Stimulated activated memory B cell treated with anti-CD40 and anti-IgM and Interleukin-4, amounts not matched to agents 10 μg/mL and 1 μg/mL and 100 μg/mL, for 72 hours (primary cell): ENCODE measurements around the gene KLHDC4.

Experiments
- ATAC-seq: fragments of 150-1000 bp; cut with Tn5 transposase; 2 replicates; pipeline ENCODE4 v1.10.0; 2021
- H3K27ac Mint-ChIP-seq: one replicate; pipeline ENCODE4 v1.8.0; 2022; ENCODE audit warnings: mild to moderate bottlenecking, mixed read lengths
- H3K27me3 Mint-ChIP-seq: one replicate; pipeline ENCODE4 v1.8.0; 2022; ENCODE audit warnings: mixed read lengths
- H3K36me3 Mint-ChIP-seq: one replicate; pipeline ENCODE4 v1.8.0; 2022; ENCODE audit warnings: mixed read lengths
- H3K4me1 Mint-ChIP-seq: one replicate; pipeline ENCODE4 v1.8.0; 2022; ENCODE audit warnings: mixed read lengths
- H3K4me3 Mint-ChIP-seq: one replicate; pipeline ENCODE4 v1.8.0; 2022; ENCODE audit warnings: mild to moderate bottlenecking, moderate library complexity, mixed read lengths
- H3K9me3 Mint-ChIP-seq: one replicate; pipeline ENCODE4 v1.8.0; 2022; ENCODE audit warnings: mixed read lengths

The KLHDC4 gene

DNA sequence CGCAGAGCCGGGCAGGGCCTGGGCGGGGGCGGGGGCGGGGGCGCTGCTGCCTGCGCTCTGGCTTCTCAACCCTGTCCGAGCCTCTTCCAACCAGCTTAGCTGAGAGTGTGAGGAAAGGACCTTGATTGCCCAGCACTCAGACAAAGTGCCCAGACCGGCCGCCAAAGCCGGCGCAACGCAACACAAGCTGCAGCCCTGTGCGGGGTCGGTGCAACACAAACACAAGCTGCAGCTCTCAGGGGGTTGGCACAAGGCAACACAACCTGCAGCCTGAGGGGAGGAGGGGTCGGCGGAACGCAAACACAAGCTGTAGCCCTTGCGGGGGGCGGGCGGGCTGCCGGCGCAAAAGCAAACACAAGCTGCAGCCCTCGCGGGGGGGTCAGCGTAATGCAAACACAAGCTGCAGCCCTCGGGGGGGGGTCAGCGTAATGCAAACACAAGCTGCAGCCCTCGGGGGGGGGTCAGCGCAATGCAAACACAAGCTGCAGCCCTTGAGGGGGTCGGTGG is 60.0 kb downstream of the KLHDC4 start:
- Mint-ChIP-seq H3K4me3 (no peak overlapping the region), H3K27ac (no peak overlapping the region), H3K36me3 (peaks cover 49% of the 10 kb centered on the region), H3K9me3 (no peaks in the 10 kb centered on the region), H3K4me1 (peaks cover 33% of the 10 kb centered on the region), H3K27me3 (no peaks in the 10 kb centered on the region)
- no peak for ATAC-seq

- H3K27ac Mint-ChIP-seq, result peak overlapping the region; percentile 86
- no peak overlapping the region for H3K4me3 Mint-ChIP-seq
- peaks cover 43% of the 10 kb centered on the region for H3K4me1 Mint-ChIP-seq
- H3K36me3 Mint-ChIP-seq, result peaks cover 44% of the 10 kb centered on the region
- no peaks in the 10 kb centered on the region for H3K9me3 Mint-ChIP-seq
- no peak for ATAC-seq
- no peaks in the 10 kb centered on the region for H3K27me3 Mint-ChIP-seq
Observed at GRCh38 chr16:87704754-87705353, 60.9 kb downstream of the KLHDC4 start.

- no peaks in the 10 kb centered on the region for H3K9me3 Mint-ChIP-seq
- H3K27ac Mint-ChIP-seq, result peak overlapping the region; percentile 86
- ATAC-seq, result no peak
- no peak overlapping the region for H3K4me3 Mint-ChIP-seq
- H3K4me1 Mint-ChIP-seq, result peaks cover 52% of the 10 kb centered on the region
- H3K36me3 Mint-ChIP-seq, result peaks cover 42% of the 10 kb centered on the region
- H3K27me3 Mint-ChIP-seq, result no peaks in the 10 kb centered on the region
Observed at GRCh38 chr16:87703835-87704375, 61.9 kb downstream of the KLHDC4 start.

- H3K27ac Mint-ChIP-seq, result peak overlapping the region; percentile 86
- no peak for ATAC-seq
- peaks cover 33% of the 10 kb centered on the region for H3K36me3 Mint-ChIP-seq
- H3K4me1 Mint-ChIP-seq, result peaks cover 60% of the 10 kb centered on the region
- H3K27me3 Mint-ChIP-seq, result no peaks in the 10 kb centered on the region
- no peak overlapping the region for H3K4me3 Mint-ChIP-seq
- H3K9me3 Mint-ChIP-seq, result no peaks in the 10 kb centered on the region
Observed at GRCh38 chr16:87703071-87703470, 62.7 kb downstream of the KLHDC4 start.

DNA sequence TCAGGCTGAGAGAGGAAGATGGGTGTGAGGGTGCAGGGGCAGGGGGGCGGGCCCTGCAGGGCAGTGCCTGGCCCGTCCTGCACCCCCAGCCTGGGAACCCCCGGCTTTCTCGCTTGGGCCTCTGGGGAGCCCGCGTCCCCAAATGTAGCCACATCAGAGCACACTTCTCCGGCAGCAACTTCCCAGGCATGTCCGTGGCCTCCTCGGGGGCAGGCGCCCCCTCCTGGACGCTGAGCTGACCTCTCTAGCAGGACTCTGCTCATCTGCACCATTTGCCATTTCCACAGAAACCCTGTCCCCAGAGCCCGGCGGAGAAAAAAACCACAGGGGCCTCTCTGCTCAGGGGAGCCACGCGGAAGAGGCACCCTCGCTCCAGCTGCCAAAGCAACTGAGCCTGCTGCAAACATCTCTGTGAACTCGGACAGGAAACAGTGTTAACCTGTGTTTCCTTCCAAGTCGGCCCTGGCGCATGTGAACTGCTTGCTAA is 63.4 kb downstream of the KLHDC4 start:
- no peaks in the 10 kb centered on the region for H3K9me3 Mint-ChIP-seq
- H3K27ac Mint-ChIP-seq, result peak overlapping the region; percentile 86
- ATAC-seq, result peak; percentile 82
- H3K4me3 Mint-ChIP-seq, result peak overlapping the region; percentile 65
- H3K4me1 Mint-ChIP-seq, result peaks cover 67% of the 10 kb centered on the region
- no peaks in the 10 kb centered on the region for H3K27me3 Mint-ChIP-seq
- peaks cover 32% of the 10 kb centered on the region for H3K36me3 Mint-ChIP-seq

DNA sequence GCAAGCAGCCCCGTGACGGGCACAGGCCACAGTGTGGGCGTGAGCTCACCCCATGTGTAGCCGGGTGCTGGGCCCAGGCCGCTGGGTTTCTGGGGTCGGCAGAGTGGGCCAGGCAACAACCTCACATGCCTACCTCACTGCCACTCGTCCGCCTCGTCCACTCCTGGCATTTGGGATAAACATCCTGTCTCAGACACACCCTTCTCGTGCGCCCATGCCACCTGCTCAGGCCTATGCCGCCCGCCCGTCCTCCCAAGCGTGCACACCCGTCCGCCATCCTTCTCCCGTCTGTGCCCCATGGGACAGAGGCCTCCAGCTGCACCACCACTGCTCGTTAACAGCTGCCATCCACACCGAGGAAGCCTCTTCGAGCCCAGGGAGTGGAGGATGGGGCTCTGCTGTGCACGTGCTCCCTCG is 64.3 kb downstream of the KLHDC4 start:
- H3K36me3 Mint-ChIP-seq, result peaks cover 32% of the 10 kb centered on the region

GRCh38 chr16:87701078-87701460 is 64.7 kb downstream of the KLHDC4 start:
- H3K4me3 Mint-ChIP-seq, result peak overlapping the region; percentile 65

More for the DNA sequence above, 64.3 kb downstream of the KLHDC4 start:
- peaks cover 69% of the 10 kb centered on the region for H3K4me1 Mint-ChIP-seq
- peak overlapping the region; percentile 86 for H3K27ac Mint-ChIP-seq
- H3K27me3 Mint-ChIP-seq, result no peaks in the 10 kb centered on the region
- ATAC-seq, result peak; percentile 79
- H3K4me3 Mint-ChIP-seq, result peak overlapping the region; percentile 65
- no peaks in the 10 kb centered on the region for H3K9me3 Mint-ChIP-seq

DNA sequence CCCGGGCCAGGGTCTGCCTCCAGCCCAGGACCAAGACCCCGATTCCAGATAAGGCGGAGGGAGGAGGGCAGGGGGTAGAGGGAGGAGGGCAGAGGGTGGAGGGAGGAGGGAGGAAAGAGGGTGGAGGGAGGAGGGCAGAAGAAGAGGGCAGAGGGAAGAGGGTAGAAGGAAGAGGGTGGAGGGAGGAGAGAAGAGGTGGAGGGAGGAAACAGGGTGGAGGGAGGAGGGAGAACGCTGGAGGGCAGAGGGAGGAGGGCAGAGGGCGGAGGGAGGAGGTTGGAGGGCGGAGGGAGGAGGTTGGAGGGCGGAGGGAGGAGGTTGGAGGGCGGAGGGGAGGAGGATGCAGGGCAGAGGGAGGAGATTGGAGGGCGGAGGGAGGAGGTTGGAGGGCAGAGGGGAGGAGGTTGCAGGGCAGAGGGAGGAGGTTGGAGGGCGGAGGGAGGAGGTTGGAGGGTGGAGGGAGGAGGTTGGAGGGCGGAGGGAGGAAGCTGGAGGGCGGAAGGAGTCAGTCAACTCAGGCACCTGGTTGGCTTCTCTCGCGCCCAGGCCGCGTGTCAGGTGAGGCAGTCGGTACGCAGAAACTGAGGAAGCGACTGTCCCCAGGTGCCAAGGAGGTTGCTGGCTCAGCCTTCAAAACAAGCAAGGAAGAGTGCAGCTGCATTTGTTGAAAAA is 65.2 kb downstream of the KLHDC4 start:
- Mint-ChIP-seq H3K4me1 (peaks cover 69% of the 10 kb centered on the region), H3K27me3 (no peaks in the 10 kb centered on the region), H3K4me3 (peak overlapping the region; percentile 54), H3K9me3 (no peaks in the 10 kb centered on the region), H3K27ac (peak overlapping the region; percentile 86), H3K36me3 (peaks cover 42% of the 10 kb centered on the region)
- ATAC-seq, result no peak

More at GRCh38 chr16:87701078-87701460, 64.7 kb downstream of the KLHDC4 start:
- H3K36me3 Mint-ChIP-seq, result peaks cover 36% of the 10 kb centered on the region
- no peaks in the 10 kb centered on the region for H3K9me3 Mint-ChIP-seq
- ATAC-seq, result peak; percentile 24
- peak overlapping the region; percentile 86 for H3K27ac Mint-ChIP-seq
- no peaks in the 10 kb centered on the region for H3K27me3 Mint-ChIP-seq
- H3K4me1 Mint-ChIP-seq, result peaks cover 69% of the 10 kb centered on the region

GRCh38 chr16:87698676-87699199 is 67.0 kb downstream of the KLHDC4 start:
- no peaks in the 10 kb centered on the region for H3K27me3 Mint-ChIP-seq
- H3K27ac Mint-ChIP-seq, result peak overlapping the region; percentile 86
- peak overlapping the region; percentile 49 for H3K4me3 Mint-ChIP-seq
- H3K36me3 Mint-ChIP-seq, result peaks cover 53% of the 10 kb centered on the region
- no peaks in the 10 kb centered on the region for H3K9me3 Mint-ChIP-seq
- peak; percentile 52 for ATAC-seq
- peaks cover 65% of the 10 kb centered on the region for H3K4me1 Mint-ChIP-seq

DNA sequence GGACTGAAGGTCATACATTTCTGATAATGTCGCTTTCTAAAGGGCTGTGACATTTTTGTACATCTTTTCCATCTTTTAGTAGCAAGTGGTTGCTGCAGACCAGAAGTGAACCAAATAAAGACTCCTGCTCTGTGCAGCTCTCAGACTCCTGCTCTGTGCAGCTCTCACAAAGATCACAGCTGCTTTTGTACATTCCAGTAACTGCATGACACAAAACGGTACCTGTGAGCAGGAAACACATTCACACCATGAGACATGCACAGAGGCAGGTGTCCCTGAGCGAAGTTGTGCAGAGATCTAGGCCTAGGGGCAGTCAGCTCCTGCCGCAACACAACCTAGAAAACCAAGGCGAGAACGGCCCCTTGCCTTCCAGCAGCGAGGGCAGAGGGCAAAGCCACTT is 67.5 kb downstream of the KLHDC4 start:
- H3K36me3 Mint-ChIP-seq, result peaks cover 48% of the 10 kb centered on the region
- no peaks in the 10 kb centered on the region for H3K27me3 Mint-ChIP-seq
- H3K9me3 Mint-ChIP-seq, result no peaks in the 10 kb centered on the region
- peak overlapping the region; percentile 49 for H3K4me3 Mint-ChIP-seq
- ATAC-seq, result peak; percentile 48
- peaks cover 60% of the 10 kb centered on the region for H3K4me1 Mint-ChIP-seq
- H3K27ac Mint-ChIP-seq, result peak overlapping the region; percentile 86

GRCh38 chr16:87697792-87698191 is 68.0 kb downstream of the KLHDC4 start:
- Mint-ChIP-seq H3K4me1 (peaks cover 57% of the 10 kb centered on the region), H3K27ac (peak overlapping the region; percentile 86), H3K4me3 (peak overlapping the region; percentile 49)

DNA sequence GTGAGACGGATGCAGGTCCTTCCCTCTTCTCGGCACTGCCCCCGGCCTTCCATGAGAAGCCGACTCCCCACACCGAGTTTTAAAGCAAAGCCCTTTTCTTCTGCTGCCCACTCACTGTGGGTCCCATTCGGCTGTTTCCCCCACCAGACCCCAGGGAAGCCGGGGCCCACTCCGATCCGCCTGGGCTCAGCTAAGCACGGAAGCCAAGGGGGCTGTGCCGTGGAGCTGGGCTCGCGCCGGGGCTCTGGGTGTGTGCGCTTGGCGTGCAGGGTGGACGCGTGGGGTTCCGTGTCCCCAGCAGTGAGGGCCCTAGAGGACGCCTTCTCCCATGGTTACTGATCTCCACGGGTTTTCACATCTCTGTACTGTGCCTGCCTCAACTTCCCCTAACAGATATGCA is 68.5 kb downstream of the KLHDC4 start:
- H3K27me3 Mint-ChIP-seq, result no peaks in the 10 kb centered on the region
- H3K4me1 Mint-ChIP-seq, result peaks cover 55% of the 10 kb centered on the region
- no peak overlapping the region for H3K4me3 Mint-ChIP-seq
- peaks cover 42% of the 10 kb centered on the region for H3K36me3 Mint-ChIP-seq
- no peaks in the 10 kb centered on the region for H3K9me3 Mint-ChIP-seq
- peak overlapping the region; percentile 86 for H3K27ac Mint-ChIP-seq
- ATAC-seq, result no peak

More at GRCh38 chr16:87697792-87698191, 68.0 kb downstream of the KLHDC4 start:
- no peaks in the 10 kb centered on the region for H3K27me3 Mint-ChIP-seq
- no peaks in the 10 kb centered on the region for H3K9me3 Mint-ChIP-seq
- peaks cover 44% of the 10 kb centered on the region for H3K36me3 Mint-ChIP-seq
- ATAC-seq, result no peak

DNA sequence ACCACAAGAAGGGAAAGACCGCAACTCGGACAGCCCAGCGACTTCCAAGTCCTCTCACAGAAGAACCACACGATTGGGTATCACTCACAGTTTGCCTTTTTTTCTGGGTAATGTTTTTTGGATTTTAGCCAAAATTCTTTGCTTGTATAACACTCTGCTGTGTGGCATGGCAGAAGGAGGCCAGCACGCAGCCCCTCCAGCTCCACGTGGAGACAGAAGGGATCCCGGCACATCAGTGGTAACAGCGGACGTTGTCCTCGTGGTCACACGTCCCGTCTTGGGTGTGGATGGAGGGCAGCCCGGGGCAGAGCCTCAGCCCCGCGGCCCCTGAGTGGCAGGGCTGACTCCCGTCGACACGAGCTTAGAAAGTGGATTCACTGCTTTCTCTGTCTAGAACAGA is 69.1 kb downstream of the KLHDC4 start:
- H3K9me3 Mint-ChIP-seq, result no peaks in the 10 kb centered on the region
- ATAC-seq, result no peak
- no peaks in the 10 kb centered on the region for H3K27me3 Mint-ChIP-seq
- H3K4me1 Mint-ChIP-seq, result peaks cover 50% of the 10 kb centered on the region
- peaks cover 42% of the 10 kb centered on the region for H3K36me3 Mint-ChIP-seq
- H3K27ac Mint-ChIP-seq, result no peak overlapping the region
- no peak overlapping the region for H3K4me3 Mint-ChIP-seq

- Mint-ChIP-seq H3K36me3 (peaks cover 42% of the 10 kb centered on the region), H3K27me3 (no peaks in the 10 kb centered on the region), H3K4me1 (peaks cover 38% of the 10 kb centered on the region), H3K9me3 (no peaks in the 10 kb centered on the region), H3K4me3 (no peak overlapping the region), H3K27ac (peak overlapping the region; percentile 75)
- no peak for ATAC-seq
Observed at GRCh38 chr16:87695534-87695933, 70.3 kb downstream of the KLHDC4 start.

DNA sequence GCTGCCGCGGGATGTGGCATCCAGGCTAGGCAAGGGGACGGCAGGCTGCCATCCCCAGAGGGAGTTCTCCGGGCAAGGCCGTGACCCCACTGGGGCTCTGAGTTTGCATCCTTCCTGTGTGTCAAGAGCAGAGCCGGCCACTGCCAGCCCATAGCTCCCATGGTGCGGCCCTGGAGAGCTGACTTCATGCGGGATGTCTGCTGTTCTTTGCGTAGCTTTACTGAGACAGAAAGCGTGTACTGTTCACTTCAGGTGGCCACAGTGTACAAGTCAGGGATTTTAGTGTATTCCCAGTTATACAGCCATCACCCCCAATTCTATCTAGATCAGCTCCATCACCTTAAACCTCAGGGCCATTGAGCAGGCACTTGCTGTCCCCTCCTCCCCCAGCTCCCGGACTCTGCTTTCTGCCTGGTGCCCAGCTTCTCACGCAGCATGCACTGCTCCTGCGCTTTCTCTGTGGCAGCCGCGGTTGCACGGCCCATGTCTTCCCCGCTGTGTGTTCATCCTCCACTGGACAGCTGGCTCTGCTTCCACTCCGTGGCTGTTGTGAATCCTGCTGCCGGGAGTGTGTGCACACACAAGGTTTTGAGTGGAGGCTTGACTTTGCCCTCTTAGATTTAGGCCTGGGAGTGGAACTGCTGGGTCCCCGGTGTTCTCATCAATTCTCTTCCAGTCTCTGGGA is 71.2 kb downstream of the KLHDC4 start:
- H3K9me3 Mint-ChIP-seq, result no peaks in the 10 kb centered on the region
- H3K4me3 Mint-ChIP-seq, result no peak overlapping the region
- H3K4me1 Mint-ChIP-seq, result peaks cover 28% of the 10 kb centered on the region
- ATAC-seq, result no peak
- H3K27ac Mint-ChIP-seq, result peak overlapping the region; percentile 75
- peaks cover 34% of the 10 kb centered on the region for H3K36me3 Mint-ChIP-seq
- H3K27me3 Mint-ChIP-seq, result no peaks in the 10 kb centered on the region
